Measurements from ENCODE around the gene NOTUM. TPM values are rescaled to one million over a fixed set of nuclear protein-coding genes. Genes with fewer than 3 reads are reported as not detected.

The NOTUM gene
- total and polyA plus RNA-seq, 9 donors = 2.8 to 7.6 (median 3.4) TPM

DNA sequence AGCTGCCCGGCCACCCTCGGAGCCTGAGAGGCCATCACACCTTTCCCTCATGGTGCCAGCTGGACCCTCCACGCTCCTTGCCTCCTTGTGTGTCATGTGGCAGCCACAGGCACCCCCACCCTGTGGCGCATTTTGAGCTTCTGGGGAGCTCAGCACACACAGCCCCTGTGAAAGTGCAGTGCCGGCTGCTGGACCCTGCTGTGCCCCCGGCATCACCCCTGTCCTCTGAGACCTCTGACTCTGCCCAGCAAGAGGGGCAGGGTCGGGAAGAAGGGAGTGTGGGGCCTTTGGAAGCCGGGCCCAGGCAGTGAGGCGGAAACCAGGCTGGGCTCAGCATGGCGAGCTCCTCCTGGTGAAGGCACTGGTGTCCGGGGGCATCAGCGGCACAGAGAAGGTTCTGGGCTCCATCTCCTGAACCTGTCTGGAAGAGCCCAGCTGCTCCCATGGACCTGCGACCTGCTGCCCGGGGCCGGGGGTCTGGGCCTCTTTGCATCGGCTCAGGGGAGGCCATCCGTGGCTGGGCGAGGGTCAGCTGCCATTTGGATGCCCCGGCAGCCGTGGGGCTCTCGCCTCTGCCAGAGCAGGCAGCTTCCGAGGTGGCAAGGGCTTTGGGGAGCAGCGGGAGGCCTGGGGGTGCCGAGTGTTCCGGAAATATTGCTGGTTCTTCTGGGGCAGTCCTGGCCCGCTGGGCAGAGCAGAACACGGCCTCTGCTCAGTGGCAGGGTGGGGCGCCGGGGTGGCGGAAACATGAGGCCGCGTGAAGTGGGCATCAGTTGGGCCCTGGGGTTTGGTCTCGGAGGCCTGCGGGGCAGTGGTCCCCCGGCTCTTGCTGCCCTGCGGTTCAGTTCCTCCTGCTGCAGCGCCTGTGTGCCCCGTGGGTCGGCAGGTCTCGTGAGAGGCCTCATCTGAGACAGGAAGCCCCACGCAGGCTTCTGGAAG lies 43.8 kb upstream of the NOTUM start:
- no peak for DNase-seq
- H3K4me1 ChIP-seq (ENCODE audit: control insufficient read depth, insufficient read depth, low read length) = peaks cover 54% of the 10 kb centered on the region
- no peaks in the 10 kb centered on the region for H3K9me3 ChIP-seq (replicated peaks; ENCODE audit: control insufficient read depth, low read depth, low read length)
- no peak overlapping the region for H3K4me3 ChIP-seq (ENCODE audit: low read length)
- H3K27me3 ChIP-seq (ENCODE audit: control insufficient read depth, insufficient read depth, low read length) = no peaks in the 10 kb centered on the region
- peaks cover 13% of the 10 kb centered on the region for H3K36me3 ChIP-seq (ENCODE audit: control insufficient read depth, insufficient read depth, low read length)
- no peak overlapping the region for H3K27ac ChIP-seq (ENCODE audit: low read length)
- 79% methylated on average over 40 of the region's 41 CpGs for WGBS (ENCODE audit: insufficient coverage)

DNA sequence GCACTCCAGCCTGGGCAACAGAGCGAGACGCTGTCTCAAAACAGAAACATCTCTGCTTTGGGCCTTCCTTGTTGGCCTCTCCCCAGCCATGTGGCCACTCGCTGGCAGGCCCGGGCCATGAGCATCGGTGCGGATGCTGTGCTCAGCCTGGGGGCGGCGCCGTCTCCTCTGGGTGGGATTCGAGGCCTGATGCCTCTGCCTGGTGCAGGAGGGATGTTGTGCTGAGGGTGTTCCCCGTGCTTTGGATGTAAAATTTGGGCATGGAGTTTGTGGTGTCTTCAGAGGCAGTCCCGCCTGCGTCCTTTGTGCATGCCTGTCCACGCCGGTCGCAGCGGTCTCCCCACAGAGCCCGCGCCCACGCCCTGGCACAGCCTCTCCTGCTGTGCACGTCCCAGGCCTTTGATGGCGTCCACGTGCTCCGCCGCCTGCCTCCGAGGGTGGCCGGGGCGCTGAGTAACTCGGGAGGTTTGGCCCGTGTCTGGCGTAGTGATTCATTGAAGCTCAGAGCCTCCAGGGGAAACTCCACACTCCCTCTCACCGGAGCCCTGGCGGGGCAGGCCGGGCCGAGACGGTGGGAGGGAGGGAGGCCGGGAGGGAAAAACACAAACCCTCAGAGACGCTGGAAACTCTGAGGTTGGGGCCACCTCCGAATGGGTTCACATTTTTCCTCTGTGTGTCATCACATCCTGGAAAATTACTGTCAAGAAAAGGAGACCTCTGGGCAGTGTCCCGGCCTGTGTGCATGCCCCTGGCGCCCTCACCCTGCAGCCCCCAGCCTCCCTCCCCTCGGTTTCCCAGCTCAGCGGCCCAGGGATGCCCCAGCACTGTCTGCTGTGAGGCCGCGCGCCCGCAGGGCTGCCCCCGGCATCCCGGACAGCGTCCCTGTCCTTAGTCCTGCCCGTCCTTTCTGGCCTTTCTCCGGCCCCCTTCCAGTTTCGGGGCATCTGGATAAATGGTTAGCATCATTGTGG lies 42.7 kb upstream of the NOTUM start:
- Histone ChIP-seq H3K27me3 (ENCODE audit: control insufficient read depth, insufficient read depth, low read length) (no peaks in the 10 kb centered on the region), H3K36me3 (ENCODE audit: control insufficient read depth, insufficient read depth, low read length) (peaks cover 7% of the 10 kb centered on the region), H3K27ac (ENCODE audit: low read length) (peak overlapping the region; percentile 20), H3K4me1 (ENCODE audit: control insufficient read depth, insufficient read depth, low read length) (peaks cover 58% of the 10 kb centered on the region), H3K9me3 (replicated peaks; ENCODE audit: control insufficient read depth, low read depth, low read length) (no peaks in the 10 kb centered on the region), H3K4me3 (ENCODE audit: low read length) (no peak overlapping the region)
- 49% methylated on average over 39 of the region's 53 CpGs for WGBS (ENCODE audit: insufficient coverage)
- DNase-seq = peak; percentile 75

DNA sequence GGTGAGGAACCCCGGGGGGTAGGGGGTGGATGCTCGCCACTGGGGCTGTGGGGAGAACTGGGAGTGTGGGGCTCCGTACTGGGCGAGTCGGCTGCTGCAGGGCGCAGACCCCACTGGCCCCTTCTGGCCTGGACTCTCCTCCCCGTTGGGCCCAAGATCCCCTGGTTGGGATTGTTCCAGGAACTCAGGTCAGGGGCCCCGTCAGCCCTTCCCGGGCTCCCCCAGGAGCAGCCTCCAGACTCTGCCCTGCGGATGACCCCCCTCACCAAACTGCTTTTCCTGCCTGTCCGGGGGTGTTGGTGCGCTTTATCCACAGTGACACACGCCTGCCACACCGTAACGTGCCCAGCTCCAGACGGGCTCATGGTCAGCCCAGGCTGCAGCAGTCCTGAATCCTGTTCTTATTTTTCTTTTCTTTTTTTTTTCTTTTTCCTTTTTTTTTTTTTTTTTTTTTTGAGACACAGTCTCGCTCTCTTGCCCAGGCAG lies 40.6 kb upstream of the NOTUM start:
- WGBS (ENCODE audit: insufficient coverage) = 65% methylated on average over 15 of the region's 17 CpGs
- H3K9me3 ChIP-seq (replicated peaks; ENCODE audit: control insufficient read depth, low read depth, low read length) = no peaks in the 10 kb centered on the region
- H3K36me3 ChIP-seq (ENCODE audit: control insufficient read depth, insufficient read depth, low read length) = peaks cover 10% of the 10 kb centered on the region
- DNase-seq = no peak
- H3K4me3 ChIP-seq (ENCODE audit: low read length) = no peak overlapping the region
- no peaks in the 10 kb centered on the region for H3K27me3 ChIP-seq (ENCODE audit: control insufficient read depth, insufficient read depth, low read length)
- peaks cover 49% of the 10 kb centered on the region for H3K4me1 ChIP-seq (ENCODE audit: control insufficient read depth, insufficient read depth, low read length)
- no peak overlapping the region for H3K27ac ChIP-seq (ENCODE audit: low read length)

DNA sequence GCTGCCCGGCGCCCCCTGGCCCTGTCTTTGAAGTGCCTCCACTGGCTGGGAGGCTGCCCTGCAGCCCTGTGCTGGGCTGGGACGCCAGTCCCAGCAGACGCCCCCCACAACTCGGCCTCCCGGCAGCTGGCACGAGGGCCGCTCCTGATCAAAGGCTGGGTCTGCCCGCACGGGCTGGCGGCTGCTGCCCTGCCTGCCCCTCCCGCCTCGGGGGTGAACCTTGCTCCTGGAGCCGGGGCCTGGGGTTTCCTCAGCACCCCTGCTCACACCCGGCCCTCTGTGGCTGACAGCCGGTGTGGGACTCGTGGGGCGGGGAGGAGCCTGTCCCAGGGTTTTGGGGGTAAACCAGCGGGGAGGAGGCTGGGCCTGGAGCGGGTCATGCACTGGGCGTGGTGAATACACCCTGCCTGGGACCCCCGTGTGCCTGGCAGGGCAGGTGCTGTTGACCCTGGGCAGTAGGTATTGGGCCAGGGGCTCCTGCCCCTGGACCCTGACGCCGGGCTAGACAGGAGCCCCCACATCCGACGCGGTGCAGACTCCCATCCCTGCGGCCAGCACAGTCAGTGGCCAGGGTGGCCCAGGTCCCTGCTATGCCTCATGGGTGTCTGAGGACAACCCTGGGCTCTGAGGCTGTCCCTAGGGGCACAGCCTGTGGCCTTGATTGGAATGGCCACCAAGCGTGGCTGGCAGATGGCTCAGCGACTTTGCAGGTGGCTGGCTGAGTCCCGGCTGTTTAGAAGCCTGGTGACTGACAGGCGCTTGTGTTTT lies 40.0 kb upstream of the NOTUM start:
- Histone ChIP-seq H3K9me3 (replicated peaks; ENCODE audit: control insufficient read depth, low read depth, low read length) (no peaks in the 10 kb centered on the region), H3K36me3 (ENCODE audit: control insufficient read depth, insufficient read depth, low read length) (peaks cover 15% of the 10 kb centered on the region), H3K4me1 (ENCODE audit: control insufficient read depth, insufficient read depth, low read length) (peaks cover 43% of the 10 kb centered on the region), H3K27ac (ENCODE audit: low read length) (no peak overlapping the region), H3K4me3 (ENCODE audit: low read length) (no peak overlapping the region), H3K27me3 (ENCODE audit: control insufficient read depth, insufficient read depth, low read length) (no peaks in the 10 kb centered on the region)
- WGBS (ENCODE audit: insufficient coverage) = 63% methylated on average over 30 of the region's 32 CpGs
- peak; percentile 63 for DNase-seq

DNA sequence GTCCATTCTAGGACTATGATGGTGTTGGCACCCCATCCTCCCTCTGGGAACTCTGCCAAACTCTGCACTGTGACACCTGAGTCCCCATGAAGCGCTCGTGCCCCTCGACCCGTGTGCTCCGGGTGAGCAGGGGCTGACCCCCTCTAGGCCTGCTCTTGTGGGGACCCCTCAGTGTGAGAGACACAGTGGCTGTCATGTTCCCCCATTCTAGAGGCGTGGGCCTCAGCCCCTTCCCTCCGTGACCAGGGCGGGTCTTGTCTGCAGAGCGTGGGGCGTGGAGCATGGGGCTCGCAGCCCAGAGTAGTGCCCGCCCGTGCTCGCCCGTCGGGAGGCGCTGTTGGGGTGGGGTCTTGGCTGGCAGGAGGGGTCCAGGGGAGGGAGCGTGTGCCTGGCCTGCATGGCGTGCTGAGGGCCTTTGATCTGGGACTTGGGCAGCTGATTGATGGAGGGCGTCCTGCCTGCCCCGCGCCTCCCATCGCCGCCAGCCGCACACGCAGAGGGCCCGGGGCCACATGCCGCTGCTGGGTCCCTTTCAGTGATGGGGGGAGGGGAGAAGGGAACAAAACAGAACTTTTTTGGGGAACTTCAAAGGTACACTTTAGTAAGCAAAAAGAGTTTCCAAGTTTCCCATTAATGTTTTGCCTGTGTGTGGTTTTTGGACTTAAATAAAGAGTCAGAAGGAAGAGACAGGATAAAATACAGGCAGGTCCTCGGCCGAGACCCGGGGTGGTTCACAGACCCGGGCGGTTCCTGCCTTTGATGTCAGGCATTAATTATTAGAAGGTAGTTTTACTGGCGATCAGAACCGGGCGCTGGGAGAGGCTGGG lies 39.2 kb upstream of the NOTUM start:
- Histone ChIP-seq H3K27me3 (ENCODE audit: control insufficient read depth, insufficient read depth, low read length) (no peaks in the 10 kb centered on the region), H3K4me3 (ENCODE audit: low read length) (no peak overlapping the region), H3K4me1 (ENCODE audit: control insufficient read depth, insufficient read depth, low read length) (peaks cover 42% of the 10 kb centered on the region), H3K36me3 (ENCODE audit: control insufficient read depth, insufficient read depth, low read length) (peaks cover 19% of the 10 kb centered on the region), H3K9me3 (replicated peaks; ENCODE audit: control insufficient read depth, low read depth, low read length) (no peaks in the 10 kb centered on the region), H3K27ac (ENCODE audit: low read length) (no peak overlapping the region)
- 52% methylated on average over 33 of the region's 36 CpGs for WGBS (ENCODE audit: insufficient coverage)
- DNase-seq = no peak

DNA sequence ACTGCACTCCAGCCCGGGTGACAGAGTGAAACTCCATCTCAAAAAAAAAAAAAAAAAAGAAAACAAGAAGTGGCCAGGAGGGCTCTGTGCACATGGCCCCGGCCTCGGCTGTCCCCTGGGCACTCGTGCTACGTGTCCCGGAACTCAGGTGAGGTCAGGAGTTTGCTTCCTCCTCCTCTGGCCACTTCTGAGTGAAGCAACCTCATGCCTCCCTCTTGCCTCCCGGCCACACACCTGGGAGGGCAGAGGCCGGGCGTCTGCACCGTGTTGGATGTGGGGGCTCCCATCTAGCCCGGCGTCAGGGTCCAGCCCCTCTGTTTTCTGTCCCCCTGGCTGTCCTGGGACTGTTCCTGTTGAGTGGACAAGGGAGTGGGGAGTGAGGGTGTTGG lies 38.6 kb upstream of the NOTUM start:
- no peak overlapping the region for H3K27ac ChIP-seq (ENCODE audit: low read length)
- H3K27me3 ChIP-seq (ENCODE audit: control insufficient read depth, insufficient read depth, low read length) = no peaks in the 10 kb centered on the region
- H3K4me3 ChIP-seq (ENCODE audit: low read length) = no peak overlapping the region
- no peak for DNase-seq
- peaks cover 19% of the 10 kb centered on the region for H3K36me3 ChIP-seq (ENCODE audit: control insufficient read depth, insufficient read depth, low read length)
- no peaks in the 10 kb centered on the region for H3K9me3 ChIP-seq (replicated peaks; ENCODE audit: control insufficient read depth, low read depth, low read length)
- peaks cover 48% of the 10 kb centered on the region for H3K4me1 ChIP-seq (ENCODE audit: control insufficient read depth, insufficient read depth, low read length)
- WGBS (ENCODE audit: insufficient coverage) = 96% methylated on average over 11 of the region's 12 CpGs

DNA sequence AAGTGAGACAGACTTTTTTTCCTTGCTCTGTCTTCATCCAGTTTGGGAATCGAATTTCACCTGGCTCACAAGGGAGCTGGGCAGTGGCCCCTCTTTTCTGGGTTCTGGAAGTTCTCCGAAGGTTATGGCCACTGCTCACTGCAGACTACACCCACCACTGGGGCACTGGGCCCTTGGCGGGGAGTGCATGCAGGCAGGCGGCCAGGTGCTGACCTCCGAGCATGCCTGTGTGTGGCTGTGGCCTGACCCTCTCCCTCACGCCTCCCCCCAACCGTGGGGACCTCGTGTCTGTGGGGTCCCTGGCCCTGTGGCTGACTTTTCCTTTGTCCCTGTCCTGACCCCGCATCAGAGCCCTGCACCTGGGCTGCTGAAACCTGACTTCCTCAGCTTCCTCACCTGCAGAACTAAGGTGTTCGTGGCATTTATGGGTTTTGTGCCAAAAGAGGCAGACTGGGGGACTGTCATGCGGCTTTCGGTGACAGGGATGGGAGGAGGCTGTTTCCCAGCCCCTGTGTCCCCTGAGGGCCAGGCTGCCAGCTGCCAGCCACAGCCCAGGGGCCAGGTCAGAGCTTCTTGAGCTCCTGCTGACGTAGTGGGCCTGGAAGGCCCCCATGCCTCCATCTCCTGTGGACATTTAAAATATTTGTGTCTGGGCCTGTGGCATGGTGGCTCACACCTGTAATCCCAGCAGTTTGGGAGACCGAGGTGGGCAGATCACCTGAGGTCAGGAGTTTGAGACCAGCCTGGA lies 37.9 kb upstream of the NOTUM start:
- H3K9me3 ChIP-seq (replicated peaks; ENCODE audit: control insufficient read depth, low read depth, low read length) = no peaks in the 10 kb centered on the region
- H3K27me3 ChIP-seq (ENCODE audit: control insufficient read depth, insufficient read depth, low read length) = no peaks in the 10 kb centered on the region
- H3K4me3 ChIP-seq (ENCODE audit: low read length) = no peak overlapping the region
- H3K4me1 ChIP-seq (ENCODE audit: control insufficient read depth, insufficient read depth, low read length) = peaks cover 51% of the 10 kb centered on the region
- peak; percentile 59 for DNase-seq
- H3K36me3 ChIP-seq (ENCODE audit: control insufficient read depth, insufficient read depth, low read length) = peaks cover 18% of the 10 kb centered on the region
- H3K27ac ChIP-seq (ENCODE audit: low read length) = no peak overlapping the region
- WGBS (ENCODE audit: insufficient coverage) = 38% methylated on average over 6 of the region's 14 CpGs

DNA sequence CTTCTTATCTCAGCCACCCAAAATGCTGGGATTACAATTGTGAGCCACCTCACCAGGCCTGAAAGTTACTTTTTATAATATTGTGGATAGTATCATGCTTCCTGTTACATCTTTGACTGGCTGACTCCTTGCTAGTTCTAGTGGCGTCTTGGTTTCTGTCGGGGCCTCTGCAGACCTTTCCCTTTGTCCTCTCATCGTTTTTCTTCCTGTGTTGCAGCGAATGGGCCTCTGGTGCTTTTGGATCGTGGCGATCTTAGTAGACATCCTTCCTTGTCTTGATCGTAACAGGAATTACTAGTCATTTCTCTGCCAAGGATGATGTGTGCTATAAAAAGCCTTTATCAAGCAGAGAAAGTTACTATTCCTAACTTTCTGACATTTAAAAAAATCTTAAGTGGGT lies 37.2 kb upstream of the NOTUM start:
- H3K36me3 ChIP-seq (ENCODE audit: control insufficient read depth, insufficient read depth, low read length) = peaks cover 21% of the 10 kb centered on the region
- H3K4me1 ChIP-seq (ENCODE audit: control insufficient read depth, insufficient read depth, low read length) = peaks cover 51% of the 10 kb centered on the region
- no peak overlapping the region for H3K27ac ChIP-seq (ENCODE audit: low read length)
- H3K9me3 ChIP-seq (replicated peaks; ENCODE audit: control insufficient read depth, low read depth, low read length) = no peaks in the 10 kb centered on the region
- H3K27me3 ChIP-seq (ENCODE audit: control insufficient read depth, insufficient read depth, low read length) = no peaks in the 10 kb centered on the region
- H3K4me3 ChIP-seq (ENCODE audit: low read length) = no peak overlapping the region
- DNase-seq = no peak
- WGBS (ENCODE audit: insufficient coverage) = 4% methylated on average over 3 of the region's 7 CpGs

Measured in muscle of leg (tissue), 11 donors.